Pancreas (tissue), 10 donors: ENCODE measurements around the gene PROM2. TPM values are rescaled to one million over a fixed set of nuclear protein-coding genes. Genes with fewer than 3 reads are reported as not detected.
A peak's percentile ranks its signal among the peaks of the same experiment; 100 is the strongest.

Source experiments
- ATAC-seq, 4 donors: fragments of 200-7000 bp; cut with Tn5 transposase; one replicate each; pipeline versions ENCODE4 v1.8.0 to v1.9.1; 2020; ENCODE audit warnings: mild to moderate bottlenecking in 4 of 4, moderate library complexity in 4 of 4
- DNase-seq, 6 donors: peaks; one replicate each; pipeline ENCODE4 v3.0.0-alpha.2; 2020
- FAIRE-seq: peaks from 2 replicates; lab custom pipeline; 2012; peaks lifted over from hg19 to GRCh38; lab: Jason Lieb, UNC
- H3K27ac ChIP-seq, 4 donors: fragments of 200-600 bp; sonication (generic); 1 replicate in 3 of 4; 2 replicates in 1 of 4; pipeline versions ENCODE4 v1.5.0 to v1.8.0; 2020
- H3K27me3 ChIP-seq, 4 donors: fragments of 200-600 bp; one replicate each; pipeline ENCODE4 v1.8.0; 2021
- H3K36me3 ChIP-seq, 3 donors: fragments of 200-600 bp; sonication (generic) in 1 of 3; one replicate each; pipeline versions ENCODE4 v1.5.0 to v1.8.0; 2020 to 2021
- H3K4me1 ChIP-seq, 3 donors: fragments of 200-600 bp; one replicate each; pipeline ENCODE4 v1.8.0; 2021
- H3K4me3 ChIP-seq, 4 donors: fragments of 200-600 bp; sonication (generic) in 2 of 4; one replicate each; pipeline versions ENCODE4 v1.5.0 to v1.8.0; 2020 to 2021
- H3K9me3 ChIP-seq, 4 donors: fragments of 200-600 bp; one replicate each; pipeline ENCODE4 v1.8.0; 2021
- CTCF ChIP-seq, 4 donors: fragments of 200-600 bp; sonication (generic) in 3 of 4; IDR thresholded peaks; one replicate each; pipeline versions ENCODE4 v1.5.0 to v1.8.0; 2021; ENCODE audit warnings: antibody characterized with exemption in 4 of 4
- WGBS, 2 donors: extraction: QIAGEN DNeasy Blood & Tissue Kit; methylation state at CpG; one replicate each; pipeline ENCODE4 v1.1.7; 2013; 5-methylcytosine and 5-hydroxymethylcytosine counted together
- intact Hi-C, 3 donors: fragments of 100-400 bp; cut with DNase I; formaldehyde crosslinking; loops; one replicate each; pipeline versions ENCODE4 v1.11.1 to v1.14.2; 2022
- polyA plus RNA-seq, 2 donors: library from polyadenylated mRNA; stranded (reverse); fragments of 200-250 nt; gene quantifications; one replicate each; pipeline ENCODE4 v1.2.3, GENCODE V29; 2013
- total RNA-seq, 6 donors: library from RNA; stranded (reverse); fragmentation: NEBNext Ultra II Directional in 4 of 6; extraction: Animal tissue kit (Norgen Biotek cat#: 25700) in 4 of 6; gene quantifications; one replicate each; pipeline versions ENCODE4 v1.2.1 to v1.2.4, GENCODE V29; 2021 to 2023
- donor health status: healthy with polysubstance abuse.
- donor health status: DM: no; HTN: no; CAD: no; lungs with moderate emphysema.
- donor health status: DM: no; HTN: no; CAD: no.
- donor health status: control.
- donor health status: control.
- donor health status: Bipolar disorder and iron deficiency.
- donor health status: DM: yes; HTN: yes; CAD: no.
- donor health status: DM: no; HTN: no; CAD: no.
- donor health status: DM: no; HTN: no; CAD: no.
- donor health status: DM: yes; HTN: yes; CAD: no.

PROM2 gene
- total and polyA plus RNA-seq, 8 donors = 8.3 to 20.4 (median 12.5) TPM

GRCh38 chr2:95275601-95276243 lies 1.5 kb downstream of the PROM2 start:
- FAIRE-seq = no peak
- peak in 5 of 6 donors; percentile 29 to 69 (median 39) for DNase-seq
- peaks cover 10 to 30% (median 12%) of the 10 kb centered on the region in 3 donors for H3K4me1 ChIP-seq
- H3K36me3 ChIP-seq = no peaks in the 10 kb centered on the region
- TF ChIP-seq CTCF (IDR thresholded peaks at IDR 0.05) = no peak
- peak overlapping the region in 2 of 4 donors; percentile 35 to 41 for H3K4me3 ChIP-seq
- peak overlapping the region in 3 of 4 donors; percentile 38 to 78 (median 77) for H3K27ac ChIP-seq
- intact Hi-C loops = loop anchor here in 1 of 3 donors (5.0 kb wide), 1 partner anchor 37 kb away; no protein-coding TSS in a partner anchor
- no peaks in the 10 kb centered on the region for H3K27me3 ChIP-seq
- no peaks in the 10 kb centered on the region for H3K9me3 ChIP-seq
- ATAC-seq = peak in 1 of 4 donors; percentile 36
- 75 to 83% methylated on average over 22 to 28 of the region's 28 CpGs for WGBS, 2 donors

- no peaks in the 10 kb centered on the region for H3K36me3 ChIP-seq
- WGBS, 2 donors = 82 to 84% methylated on average over 21 to 22 of the region's 22 CpGs
- H3K4me1 ChIP-seq = peaks cover 10 to 30% (median 12%) of the 10 kb centered on the region in 3 donors
- ATAC-seq (no peak), FAIRE-seq (no peak), DNase-seq (peak in 3 of 6 donors; percentile 23 to 69 (median 47))
- intact Hi-C loops = loop anchor here in 1 of 3 donors (5.0 kb wide), 1 partner anchor 36 kb away; no protein-coding TSS in a partner anchor
- no peaks in the 10 kb centered on the region for H3K9me3 ChIP-seq
- H3K27ac ChIP-seq = peak overlapping the region in 1 of 4 donors; percentile 30
- TF ChIP-seq CTCF (IDR thresholded peaks at IDR 0.05) = no peak
- no peak overlapping the region for H3K4me3 ChIP-seq
- no peaks in the 10 kb centered on the region for H3K27me3 ChIP-seq
Observed at GRCh38 chr2:95276244-95276887, 2.1 kb downstream of the PROM2 start.

- H3K27ac ChIP-seq = peak overlapping the region in 1 of 4 donors; percentile 30
- H3K4me1 ChIP-seq = peaks cover 10 to 30% (median 12%) of the 10 kb centered on the region in 3 donors
- H3K27me3 ChIP-seq = no peaks in the 10 kb centered on the region
- H3K36me3 ChIP-seq = peaks cover 0 to under 1% (median 0%) of the 10 kb centered on the region in 3 donors
- no peak for TF ChIP-seq CTCF (IDR thresholded peaks at IDR 0.05)
- 76 to 83% methylated on average over 9 of the region's 9 CpGs for WGBS, 2 donors
- no peak for ATAC-seq
- FAIRE-seq = no peak
- DNase-seq = peak in 2 of 6 donors; percentile 46 to 63
- no peak overlapping the region for H3K4me3 ChIP-seq
- no peaks in the 10 kb centered on the region for H3K9me3 ChIP-seq
- intact Hi-C loops = loop anchor here in 1 of 3 donors (5.0 kb wide), 1 partner anchor 35 kb away; no protein-coding TSS in a partner anchor
Observed at GRCh38 chr2:95276888-95277245, 2.6 kb downstream of the PROM2 start.

- peaks cover 0 to 6% (median 0%) of the 10 kb centered on the region in 3 donors for H3K36me3 ChIP-seq
- DNase-seq = peak; percentile 63 to 78 (median 74)
- H3K27me3 ChIP-seq = no peaks in the 10 kb centered on the region
- FAIRE-seq = no peak
- H3K4me1 ChIP-seq = peaks cover 10 to 30% (median 12%) of the 10 kb centered on the region in 3 donors
- intact Hi-C loops = loop anchor here in 1 of 3 donors (5.0 kb wide), 1 partner anchor 35 kb away; no protein-coding TSS in a partner anchor
- 15 to 29% methylated on average over 11 of the region's 11 CpGs for WGBS, 2 donors
- no peak overlapping the region for H3K4me3 ChIP-seq
- peak overlapping the region in 1 of 4 donors; percentile 30 for H3K27ac ChIP-seq
- ATAC-seq = peak; percentile 45 to 72 (median 65)
- TF ChIP-seq CTCF (IDR thresholded peaks at IDR 0.05) = peak in 1 of 4 donors; percentile 11
- H3K9me3 ChIP-seq = no peaks in the 10 kb centered on the region
Observed at GRCh38 chr2:95277246-95277906, 3.1 kb downstream of the PROM2 start.
